GM19193 (cell line): ENCODE measurements around the gene WNT7B.

ENCODE experiments used
- POLR2A ChIP-seq: IDR thresholded peaks from 4 replicates; pipeline ENCODE4 v1.6.1; 2011; ENCODE audit not compliant: insufficient read depth, insufficient read length; ENCODE audit errors: extremely low read depth

Gene WNT7B

GRCh38 chr22:45926433-45926832, 50.5 kb downstream of the WNT7B start:
- TF ChIP-seq POLR2A: no peak

DNA sequence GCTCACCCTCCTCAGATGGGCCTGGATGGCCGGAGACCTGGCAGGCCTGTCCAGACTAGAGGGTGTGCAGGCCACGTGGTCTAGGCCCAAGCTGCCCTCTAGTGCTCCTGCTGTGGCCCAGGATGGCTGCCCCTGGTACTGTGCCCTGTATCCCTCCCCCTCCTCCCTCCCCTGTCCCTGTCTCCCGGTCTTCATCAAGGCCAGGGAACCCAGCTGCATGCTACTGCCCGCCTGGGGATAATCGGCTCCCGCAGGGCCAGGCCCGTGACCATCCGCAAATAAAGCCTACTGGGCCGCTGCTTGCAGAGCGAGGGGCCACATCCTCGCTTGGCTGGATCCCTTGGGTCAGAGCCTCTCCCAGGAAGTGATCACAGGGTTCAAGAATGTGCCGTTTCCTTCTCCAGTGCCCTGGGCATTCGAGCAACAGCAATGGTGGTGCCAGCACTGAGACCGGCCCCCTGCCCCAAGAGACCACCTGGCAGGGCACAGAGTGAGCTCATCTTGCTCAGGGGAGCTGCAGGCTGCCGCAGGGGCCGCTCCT, 51.1 kb downstream of the WNT7B start:
- no peak for TF ChIP-seq POLR2A

- no peak for TF ChIP-seq POLR2A
Observed at GRCh38 chr22:45923835-45924234, 53.1 kb downstream of the WNT7B start.

DNA sequence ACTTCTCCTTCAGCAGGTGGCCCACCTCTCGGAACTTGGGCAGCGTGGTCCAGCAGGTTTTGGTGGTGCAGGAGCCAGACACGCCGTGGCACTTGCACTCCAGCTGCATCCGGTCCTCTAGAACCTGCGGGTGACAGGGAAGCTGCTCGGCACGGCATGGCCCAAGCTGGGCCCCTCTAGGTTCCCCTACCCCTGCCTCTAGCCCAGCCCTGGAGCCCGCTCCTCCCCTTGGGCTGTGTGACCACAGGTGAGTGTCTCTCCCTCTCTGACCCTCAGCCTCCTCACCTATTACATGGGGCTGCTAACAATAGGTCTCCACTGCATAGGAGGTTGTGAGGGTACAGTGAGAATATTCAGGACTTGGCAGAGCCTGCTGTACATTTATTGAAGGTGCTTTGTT, 53.8 kb downstream of the WNT7B start:
- no peak for TF ChIP-seq POLR2A

GRCh38 chr22:45922661-45923060, 54.3 kb downstream of the WNT7B start:
- TF ChIP-seq POLR2A: no peak

DNA sequence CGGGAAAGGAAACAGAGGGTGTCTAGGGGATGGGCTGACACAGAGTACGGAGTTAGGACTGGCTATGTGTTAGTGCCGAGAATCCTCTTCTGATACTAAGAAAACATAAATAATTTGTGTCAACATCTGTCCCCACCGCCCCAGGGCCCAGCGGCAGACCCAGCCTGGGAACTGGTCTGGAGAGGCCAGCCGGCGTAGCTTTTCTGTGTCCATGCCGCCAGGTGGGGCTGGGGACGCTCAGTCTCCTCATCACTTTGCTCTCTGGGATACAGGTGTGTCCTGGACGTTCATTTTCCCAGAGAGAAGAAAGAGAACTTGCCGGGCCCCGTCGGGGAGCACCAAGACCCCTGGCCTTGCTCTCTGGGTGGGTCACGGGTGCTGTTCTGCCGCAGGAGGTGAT, 54.7 kb downstream of the WNT7B start:
- TF ChIP-seq POLR2A: no peak

- no peak for TF ChIP-seq POLR2A
Observed at GRCh38 chr22:45919504-45920286, 57.3 kb downstream of the WNT7B start.

GRCh38 chr22:45918459-45919370, 58.2 kb downstream of the WNT7B start:
- TF ChIP-seq POLR2A: no peak

- TF ChIP-seq POLR2A: no peak
Observed at GRCh38 chr22:45917700-45918458, 59.1 kb downstream of the WNT7B start.

DNA sequence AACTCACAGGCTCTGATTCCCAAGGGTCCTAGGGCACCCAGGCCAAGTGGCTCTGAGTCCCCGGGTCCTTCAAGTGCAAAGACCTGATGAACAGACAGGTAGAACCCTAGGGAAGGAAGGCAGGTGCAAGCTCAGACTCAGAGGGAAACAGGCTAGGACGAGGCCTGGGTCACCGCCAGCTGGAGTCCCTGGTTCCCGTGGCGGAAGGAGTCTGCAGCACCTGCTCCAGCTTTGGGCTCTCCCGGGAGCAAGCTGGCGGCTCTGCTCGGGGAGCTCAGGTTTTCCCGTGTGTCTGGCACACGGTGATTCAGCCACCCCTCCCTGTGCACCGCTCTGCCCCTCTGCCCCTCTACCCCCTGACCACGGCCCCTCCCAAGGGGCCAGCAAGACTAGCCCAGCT, 59.8 kb downstream of the WNT7B start:
- TF ChIP-seq POLR2A: no peak

DNA sequence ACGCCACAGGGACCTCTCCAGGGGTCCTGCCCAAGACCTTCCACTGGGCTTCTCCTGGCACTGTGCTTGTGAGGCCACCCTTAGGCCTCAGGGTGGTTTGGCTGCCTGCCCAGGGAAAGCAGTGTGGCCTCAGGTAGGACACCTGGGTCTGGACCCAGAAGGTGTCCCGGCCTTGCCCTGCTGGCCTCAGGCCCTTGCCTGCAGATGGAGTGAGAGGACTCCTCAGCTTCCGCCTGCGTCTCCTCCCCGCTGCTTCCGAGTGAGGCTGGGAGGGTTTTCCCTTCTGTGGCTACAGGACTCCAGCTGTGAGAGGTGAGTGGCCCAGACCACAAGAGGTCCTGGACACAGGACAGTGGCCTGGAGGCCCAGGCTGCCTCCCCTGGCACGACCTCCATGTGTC, 60.4 kb downstream of the WNT7B start:
- TF ChIP-seq POLR2A: no peak

DNA sequence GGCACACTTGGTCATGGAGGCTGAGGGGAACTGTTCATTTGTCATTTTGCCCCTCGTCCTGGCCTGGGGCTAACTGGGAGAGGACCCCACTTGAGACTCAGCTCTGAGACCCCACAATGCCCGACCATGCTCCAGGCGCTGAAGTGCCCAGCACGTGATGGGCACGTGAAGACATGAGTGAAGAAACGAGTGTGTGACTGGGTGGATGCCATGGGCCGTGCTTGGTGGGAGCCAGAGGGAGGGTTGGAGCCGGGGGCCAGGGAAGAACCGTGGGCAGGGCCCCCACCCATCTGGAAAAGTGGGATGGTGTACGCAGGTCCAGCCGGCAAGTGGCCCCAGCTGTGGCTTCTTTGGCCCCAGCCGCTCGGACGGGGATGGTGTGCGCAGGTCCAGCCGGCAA, 61.1 kb downstream of the WNT7B start:
- no peak for TF ChIP-seq POLR2A

- TF ChIP-seq POLR2A: no peak
Observed at GRCh38 chr22:45915151-45915550, 61.8 kb downstream of the WNT7B start.

DNA sequence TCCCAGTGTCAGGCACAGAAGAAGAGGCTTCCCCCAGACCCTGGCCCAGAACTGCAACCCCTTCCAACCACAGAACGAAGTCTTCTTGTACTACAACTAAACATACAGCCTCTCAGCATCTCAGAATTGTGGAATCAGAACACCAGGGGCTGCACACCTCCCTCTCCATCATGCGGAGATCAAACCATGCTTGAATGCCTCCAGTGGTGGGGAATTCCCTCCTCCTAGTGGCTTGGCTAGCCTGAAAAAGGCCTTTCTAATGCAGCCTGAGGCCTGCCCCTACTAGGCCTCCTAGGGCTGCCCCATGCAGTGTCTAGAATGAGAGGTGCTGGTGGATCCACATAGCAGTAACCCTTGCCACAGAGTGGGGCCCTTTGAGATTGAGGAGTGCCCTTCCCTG, 62.7 kb downstream of the WNT7B start:
- no peak for TF ChIP-seq POLR2A

DNA sequence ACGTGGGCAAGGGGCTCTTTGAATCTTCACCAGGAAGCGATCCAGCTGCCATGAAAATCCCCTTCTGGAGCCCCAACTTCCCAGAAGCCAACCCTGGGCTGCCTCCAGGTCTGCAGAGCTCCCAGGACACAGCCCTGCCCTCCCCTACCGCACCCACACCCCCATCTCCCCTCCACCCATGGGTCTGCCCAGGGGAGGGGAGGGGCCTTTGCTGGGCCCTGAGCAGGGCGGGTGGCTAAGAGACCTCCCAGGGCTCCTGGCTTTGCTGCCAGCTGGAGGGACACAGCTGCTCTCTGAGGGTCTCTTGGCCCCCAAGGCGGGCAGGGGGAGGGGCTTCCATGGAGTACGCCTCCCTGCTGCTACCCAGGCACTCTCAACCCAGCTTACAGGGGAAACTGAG, 64.1 kb downstream of the WNT7B start:
- no peak for TF ChIP-seq POLR2A

DNA sequence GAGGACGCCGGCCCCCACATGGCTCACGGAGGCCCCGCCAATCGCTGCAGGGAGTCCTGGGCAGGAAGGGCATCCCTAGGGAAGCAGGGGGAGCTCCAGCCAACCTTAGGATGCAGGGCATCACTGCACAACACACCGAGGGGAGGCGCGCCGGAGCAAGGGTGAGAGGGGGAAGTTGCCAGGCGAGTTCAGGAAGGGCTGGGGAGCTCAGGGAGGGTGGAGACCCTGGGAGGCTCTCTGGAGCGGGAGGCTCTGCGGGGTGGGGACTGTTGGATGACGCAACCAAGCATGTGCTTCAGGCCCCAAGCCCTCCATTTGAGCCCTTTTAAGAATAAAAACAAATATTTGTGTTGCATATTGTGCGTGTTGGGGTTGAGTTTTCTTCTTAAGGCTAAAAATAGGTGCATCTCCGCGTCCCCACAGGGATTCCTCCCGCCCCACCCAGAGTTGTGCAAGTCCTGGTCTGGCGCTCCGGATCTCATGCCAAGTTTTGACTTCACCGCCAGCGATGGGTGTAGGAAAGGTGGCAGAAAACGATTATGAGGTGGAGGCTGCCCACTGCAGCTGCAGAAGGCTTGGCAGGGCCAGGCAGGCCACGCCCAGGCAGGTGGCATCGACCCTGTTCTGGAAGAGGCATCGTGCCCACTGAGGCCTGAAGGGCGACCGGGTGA, 65.2 kb downstream of the WNT7B start:
- TF ChIP-seq POLR2A: no peak
